Common myeloid progenitor, CD34-positive (primary cell): Measurements from ENCODE around the gene DEGS1.
A peak's percentile ranks its signal among the peaks of the same experiment; 100 is the strongest.

Source experiments
- CTCF ChIA-PET: fragments of 350-600 bp; sonication (Branson Sonifier 250); formaldehyde crosslinking; loops from one replicate; lab custom pipeline; 2021; ENCODE audit warnings: antibody characterized with exemption; lab: Charles Lee
- POLR2A ChIA-PET: fragments of 350-600 bp; sonication (Branson Sonifier 250); formaldehyde crosslinking; loops from one replicate; lab custom pipeline; 2021; ENCODE audit warnings: antibody characterized with exemption; lab: Charles Lee
- DNase-seq, 3 donors: peaks; one replicate each; pipeline versions ENCODE4 v3.0.0 to v3.0.0-alpha.2; 2013
- H3K27ac ChIP-seq, 2 experiments: 1 replicate in 1 of 2; 2 replicates in 1 of 2; pipeline ENCODE4 v1.7.0; 2013; ENCODE audit warnings: inconsistent platforms in 2 of 2, low read length in 2 of 2, mild to moderate bottlenecking in 2 of 2, low read depth in 1 of 2, moderate library complexity in 1 of 2; ENCODE audit not compliant: severe bottlenecking in 2 of 2, insufficient read depth in 1 of 2, poor library complexity in 1 of 2
- H3K27me3 ChIP-seq, 5 experiments: replicated peaks in 2 of 5; 1 replicate in 3 of 5; 2 replicates in 2 of 5; pipeline versions ENCODE4 v1.6.1 to v1.7.0; 2013; ENCODE audit warnings: low read length in 4 of 5, mild to moderate bottlenecking in 2 of 5, moderate library complexity in 2 of 5, inconsistent platforms in 1 of 5; ENCODE audit not compliant: insufficient read depth in 5 of 5, control insufficient read depth in 4 of 5
- H3K36me3 ChIP-seq, 4 experiments: 1 replicate in 2 of 4; 2 replicates in 2 of 4; pipeline versions ENCODE4 v1.6.1 to v1.7.0; 2013; ENCODE audit warnings: low read length in 3 of 4, control low read depth in 1 of 4, mild to moderate bottlenecking in 1 of 4; ENCODE audit not compliant: control insufficient read depth in 4 of 4, insufficient read depth in 4 of 4
- H3K4me1 ChIP-seq, 4 experiments: 1 replicate in 3 of 4; 2 replicates in 1 of 4; pipeline versions ENCODE4 v1.6.1 to v1.7.1; 2013; ENCODE audit warnings: low read length in 3 of 4, mild to moderate bottlenecking in 3 of 4, control low read depth in 1 of 4, inconsistent platforms in 1 of 4, moderate library complexity in 1 of 4; ENCODE audit not compliant: control insufficient read depth in 4 of 4, insufficient read depth in 4 of 4; ENCODE audit errors: control extremely low read depth in 1 of 4
- H3K4me3 ChIP-seq, 7 experiments: 1 replicate in 4 of 7; 2 replicates in 3 of 7; pipeline versions ENCODE4 v1.5.1 to v1.7.0; 2013; ENCODE audit warnings: mild to moderate bottlenecking in 7 of 7, low read length in 6 of 7, moderate library complexity in 6 of 7, inconsistent platforms in 2 of 7, low read depth in 2 of 7, control low read depth in 1 of 7; ENCODE audit not compliant: insufficient read depth in 4 of 7, control insufficient read depth in 1 of 7; ENCODE audit errors: extremely low read depth in 1 of 7
- H3K9me3 ChIP-seq, 5 experiments: 1 replicate in 4 of 5; 2 replicates in 1 of 5; pipeline versions ENCODE4 v1.6.1 to v1.7.1; 2013; ENCODE audit warnings: low read length in 4 of 5, mild to moderate bottlenecking in 2 of 5, inconsistent platforms in 1 of 5, low read depth in 1 of 5, moderate library complexity in 1 of 5; ENCODE audit not compliant: control insufficient read depth in 4 of 5, insufficient read depth in 2 of 5; ENCODE audit errors: control extremely low read depth in 1 of 5
- WGBS: methylation state at CpG from one replicate; pipeline ENCODE4 v1.1.5; 2013; ENCODE audit not compliant: insufficient coverage; 5-methylcytosine and 5-hydroxymethylcytosine counted together

DEGS1 gene

DNA sequence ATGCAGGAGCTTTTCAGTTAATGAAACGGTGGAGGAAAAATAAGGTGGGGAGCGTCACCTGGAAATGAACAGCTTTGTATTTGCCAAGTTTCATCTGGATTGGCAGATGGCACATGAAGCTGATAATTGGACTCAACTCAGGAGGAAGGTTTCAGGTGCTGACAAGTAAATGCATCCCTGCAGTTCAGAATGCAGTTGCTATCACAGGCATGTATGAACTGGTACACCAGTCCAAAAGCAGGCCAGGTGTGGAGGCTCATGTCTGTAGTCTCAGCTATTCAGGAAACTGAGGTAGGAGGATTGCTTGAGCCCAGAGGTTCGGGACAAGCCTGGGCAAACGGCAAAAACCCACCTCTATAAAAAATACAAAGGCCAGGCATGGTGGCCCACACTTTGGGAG, 15.5 kb downstream of the DEGS1 start:
- WGBS, result 89% methylated on average over 4 of the region's 4 CpGs
- Histone ChIP-seq H3K27ac (no peak overlapping the region), H3K4me1 (peaks cover 0 to 7% (median 0%) of the 10 kb centered on the region in 4 experiments), H3K4me3 (no peak overlapping the region), H3K36me3 (peaks cover 0 to 9% (median 6%) of the 10 kb centered on the region in 4 experiments), H3K27me3 (no peaks in the 10 kb centered on the region), H3K9me3 (no peaks in the 10 kb centered on the region)
- ChIA-PET CTCF (no interaction called here), POLR2A (interaction anchor here (0.6 kb wide), 1 partner anchor 36 kb away, joined by 3 read pairs; no protein-coding TSS in a partner anchor)
- no peak for DNase-seq

DNA sequence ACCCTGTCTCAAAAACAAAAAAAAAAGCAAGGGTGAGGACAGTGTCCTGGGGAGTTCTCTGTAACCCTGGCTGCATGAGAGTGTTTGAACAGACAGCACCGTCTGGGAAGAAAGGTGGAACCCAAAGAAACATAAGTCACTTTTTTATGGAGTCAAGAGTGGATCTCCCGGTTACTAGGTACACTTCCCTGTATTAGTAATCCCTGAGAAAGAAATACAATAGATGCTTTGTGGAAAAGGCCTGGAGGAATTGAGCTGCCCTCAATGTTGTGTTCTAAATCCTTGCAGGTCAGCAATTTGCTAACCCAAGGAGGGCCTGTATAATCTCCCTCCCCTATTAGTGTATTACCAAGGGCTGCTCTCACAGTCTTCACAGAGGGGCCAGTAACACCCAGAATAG, 16.6 kb downstream of the DEGS1 start:
- CTCF ChIA-PET, result no interaction called here
- no peaks in the 10 kb centered on the region for H3K9me3 ChIP-seq
- peaks cover 0 to 4% (median 2%) of the 10 kb centered on the region in 4 experiments for H3K36me3 ChIP-seq
- POLR2A ChIA-PET, result no interaction called here
- no peaks in the 10 kb centered on the region for H3K27me3 ChIP-seq
- no peak overlapping the region for H3K4me3 ChIP-seq
- H3K27ac ChIP-seq, result no peak overlapping the region
- no peak for DNase-seq
- WGBS, result 100% methylated on average over 1 of the region's 2 CpGs
- H3K4me1 ChIP-seq, result peaks cover 4 to 17% (median 6%) of the 10 kb centered on the region in 4 experiments

DNA sequence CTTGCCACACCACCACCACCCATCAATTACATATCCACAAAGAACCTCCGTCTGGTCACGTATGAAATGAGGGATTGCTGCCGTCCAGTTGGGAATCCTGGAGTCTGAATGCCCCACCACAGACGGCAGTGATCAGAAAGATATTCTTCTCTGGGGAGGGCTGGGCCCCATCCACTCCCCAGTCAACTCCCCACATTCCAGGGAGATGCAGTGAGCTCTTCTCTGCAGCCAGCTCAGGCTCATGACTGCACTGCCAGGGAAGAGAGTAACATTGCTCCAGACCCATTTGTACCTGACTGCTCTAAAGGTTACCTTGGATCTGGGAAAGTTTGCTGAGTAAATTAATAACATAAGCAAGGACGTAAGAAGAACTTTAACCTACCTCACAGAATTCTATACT, 18.3 kb downstream of the DEGS1 start:
- Histone ChIP-seq H3K36me3 (no peaks in the 10 kb centered on the region), H3K27ac (no peak overlapping the region), H3K4me3 (no peak overlapping the region), H3K9me3 (no peaks in the 10 kb centered on the region), H3K27me3 (no peaks in the 10 kb centered on the region), H3K4me1 (peaks cover 9 to 29% (median 16%) of the 10 kb centered on the region in 4 experiments)
- CTCF ChIA-PET, result interaction anchor here (0.7 kb wide), 1 partner anchor 8 kb away, joined by 3 read pairs; no protein-coding TSS in a partner anchor
- POLR2A ChIA-PET, result no interaction called here
- WGBS, result 100% methylated on average over 3 of the region's 5 CpGs
- DNase-seq, result no peak

DNA sequence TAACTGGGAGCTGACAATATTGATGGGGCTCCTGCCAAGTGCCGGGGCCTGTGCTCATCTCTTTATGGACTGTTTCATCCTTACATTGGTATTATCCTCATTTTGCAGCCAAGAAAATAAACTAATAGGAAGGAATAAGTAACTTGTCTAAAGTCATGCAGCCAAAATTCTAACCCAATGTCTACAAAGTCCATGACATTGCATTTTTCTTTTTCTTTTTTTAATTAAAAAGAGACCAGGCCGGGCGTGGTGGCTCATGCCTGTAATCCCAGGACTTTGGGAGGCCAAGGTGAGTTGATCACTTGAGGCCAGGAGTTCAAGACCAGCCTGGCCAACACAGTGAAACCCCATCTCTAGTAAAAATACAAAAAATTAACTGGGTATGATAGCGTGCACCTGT, 18.8 kb downstream of the DEGS1 start:
- CTCF ChIA-PET, result interaction anchor here (0.7 kb wide), 1 partner anchor 8 kb away, joined by 3 read pairs; no protein-coding TSS in a partner anchor

DNA sequence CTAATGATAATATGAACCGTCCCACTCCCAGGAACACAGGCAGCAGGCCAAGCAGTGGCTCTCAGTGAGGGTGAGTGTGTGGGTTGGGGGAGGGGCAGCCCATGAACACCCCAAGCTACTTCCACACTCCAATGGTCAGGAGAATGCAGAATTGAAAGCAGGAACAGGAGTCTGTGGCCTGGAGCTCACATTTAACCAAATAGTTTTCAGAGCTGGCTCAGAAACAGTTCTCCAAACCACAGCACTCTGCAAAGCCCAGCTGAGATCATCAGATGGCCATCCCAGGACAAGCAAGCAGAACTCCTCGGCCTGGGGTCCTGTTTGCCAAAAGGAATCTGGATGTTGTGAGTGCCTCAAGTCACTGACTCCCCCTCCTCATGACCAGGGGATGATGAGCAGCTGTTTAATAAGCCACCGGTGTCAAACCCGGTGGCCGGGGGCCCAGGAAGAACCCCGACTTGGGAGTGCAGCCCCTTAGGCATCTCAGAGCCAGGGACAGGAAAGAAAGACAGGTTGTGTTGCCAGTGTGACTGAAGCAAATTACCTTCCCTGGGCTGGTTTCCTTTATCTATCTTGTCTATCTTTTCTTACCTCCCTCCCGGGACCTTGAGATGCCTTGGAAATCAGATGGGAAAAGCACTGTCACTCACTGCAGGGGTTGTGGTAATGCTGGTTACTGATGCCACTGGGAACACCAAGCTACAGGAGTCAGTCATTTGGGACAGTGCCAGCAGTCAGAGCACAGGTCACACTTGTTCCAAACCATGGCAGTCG, 20.4 kb downstream of the DEGS1 start:
- no peak for DNase-seq
- H3K27me3 ChIP-seq, result no peaks in the 10 kb centered on the region
- no peaks in the 10 kb centered on the region for H3K9me3 ChIP-seq
- H3K4me1 ChIP-seq, result peaks cover 9 to 29% (median 16%) of the 10 kb centered on the region in 4 experiments
- ChIA-PET POLR2A (no interaction called here), CTCF (interaction anchor here (0.6 to 1.1 kb wide), 3 partner anchors 10 to 51 kb away, joined by 3 read pairs; no protein-coding TSS in a partner anchor)
- H3K36me3 ChIP-seq, result no peaks in the 10 kb centered on the region
- WGBS, result 70% methylated on average over 4 of the region's 8 CpGs
- H3K4me3 ChIP-seq, result no peak overlapping the region
- no peak overlapping the region for H3K27ac ChIP-seq

More for the DNA sequence above, 18.8 kb downstream of the DEGS1 start:
- Histone ChIP-seq H3K27me3 (no peaks in the 10 kb centered on the region), H3K4me3 (no peak overlapping the region), H3K36me3 (no peaks in the 10 kb centered on the region), H3K4me1 (peaks cover 9 to 29% (median 16%) of the 10 kb centered on the region in 4 experiments), H3K27ac (no peak overlapping the region), H3K9me3 (no peaks in the 10 kb centered on the region)
- DNase-seq, result no peak
- POLR2A ChIA-PET, result no interaction called here
- 100% methylated on average over 1 of the region's 4 CpGs for WGBS

DNA sequence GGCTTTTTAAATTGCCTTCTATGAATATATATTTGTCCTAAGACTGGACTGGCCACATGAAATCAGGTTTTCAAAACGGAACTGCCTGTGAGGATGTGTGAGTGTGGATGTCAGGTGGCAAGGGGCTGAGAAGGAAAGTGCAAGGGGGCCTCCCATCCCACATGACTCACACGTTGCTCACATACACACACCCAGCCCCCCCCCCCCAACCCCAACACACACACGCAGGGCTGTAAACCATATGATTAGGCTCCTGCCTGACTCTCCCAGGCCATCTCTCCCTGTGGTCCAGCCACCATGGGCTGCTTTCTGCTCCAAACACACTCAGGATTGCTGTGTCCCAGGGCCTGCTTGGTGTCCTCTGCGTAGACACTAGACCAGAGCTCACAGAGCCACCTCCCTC, 22.4 kb downstream of the DEGS1 start:
- DNase-seq, result peak; percentile 75 to 95 (median 93)
- Histone ChIP-seq H3K4me3 (peak overlapping the region in 4 of 7 experiments; percentile 36 to 64 (median 41)), H3K9me3 (no peaks in the 10 kb centered on the region), H3K27ac (peak overlapping the region in 1 of 2 experiments; percentile 21), H3K27me3 (no peaks in the 10 kb centered on the region), H3K4me1 (peaks cover 9 to 29% (median 16%) of the 10 kb centered on the region in 4 experiments), H3K36me3 (no peaks in the 10 kb centered on the region)
- WGBS, result 50% methylated on average over 2 of the region's 4 CpGs
- ChIA-PET POLR2A (interaction anchor here (1.3 kb wide), 1 partner anchor 22 kb away, joined by 8 read pairs; the partner anchor contains the start of gene DEGS1), CTCF (interaction anchor here (0.7 to 1.6 kb wide), 4 partner anchors 11 to 61 kb away, joined by 3 to 5 read pairs (median 4); no protein-coding TSS in a partner anchor)
